Esophagus squamous epithelium (tissue), 4 donors: Measurements from ENCODE around the gene ZSWIM6.

Experiments used
- CTCF ChIP-seq, 6 experiments: fragments of 450-650 bp in 4 of 6; fragments of 200-600 bp in 2 of 6; sonication (generic) in 2 of 6; IDR thresholded peaks; one replicate each; pipeline ENCODE4 v1.5.1; 2016 to 2019; ENCODE audit warnings: antibody characterized with exemption in 6 of 6, mild to moderate bottlenecking in 4 of 6, moderate library complexity in 4 of 6
- POLR2A ChIP-seq, 4 donors: fragments of 450-650 bp; IDR thresholded peaks; one replicate each; pipeline ENCODE4 v1.6.1; 2017; ENCODE audit warnings: antibody characterized with exemption in 4 of 4, mild to moderate bottlenecking in 4 of 4, moderate library complexity in 3 of 4

GRCh38 chr5:61461926-61462325 lies 129.9 kb downstream of the ZSWIM6 start:
- TF ChIP-seq CTCF (IDR thresholded peaks at IDR 0.05) (no peak), POLR2A (IDR thresholded peaks at IDR 0.05) (no peak)
